GM23338 (cell line): ENCODE results near the gene TRPM1. TPM values are rescaled to one million over a fixed set of nuclear protein-coding genes. Genes with fewer than 3 reads are reported as not detected.

Source experiments
- ATAC-seq: fragments of 200-7000 bp; cut with Tn5 transposase; 3 replicates; pipeline ENCODE4 v1.9.1; 2020
- DNase-seq: peaks from one replicate; pipeline ENCODE4 v3.0.0-alpha.2; 2015; ENCODE audit warnings: low spot score
- H2AFZ ChIP-seq: fragments of 200-600 bp; sonication (generic); 2 replicates; pipeline ENCODE4 v1.8.0; 2016; ENCODE audit warnings: antibody characterized with exemption, mild to moderate bottlenecking, moderate library complexity
- H3F3A ChIP-seq: fragments of 200-600 bp; sonication (generic); replicated peaks from 2 replicates; pipeline ENCODE4 v1.8.0; 2017; ENCODE audit warnings: antibody characterized with exemption, mixed run types, low read depth
- H3K27ac ChIP-seq: fragments of 200-600 bp; sonication (generic); 2 replicates; pipeline ENCODE4 v1.6.1; 2016; ENCODE audit warnings: low read depth
- H3K27me3 ChIP-seq: fragments of 200-600 bp; sonication (generic); 2 replicates; pipeline ENCODE4 v1.8.0; 2016; ENCODE audit warnings: mild to moderate bottlenecking, mixed run types, moderate library complexity; ENCODE audit not compliant: insufficient read depth
- H3K36me3 ChIP-seq: fragments of 200-600 bp; sonication (generic); 2 replicates; pipeline ENCODE4 v1.8.0; 2016; ENCODE audit warnings: mild to moderate bottlenecking; ENCODE audit not compliant: insufficient read depth
- H3K4me1 ChIP-seq: fragments of 200-600 bp; sonication (generic); 2 replicates; pipeline ENCODE4 v1.8.0; 2016; ENCODE audit warnings: mild to moderate bottlenecking, moderate library complexity; ENCODE audit not compliant: insufficient read depth
- H3K4me2 ChIP-seq: fragments of 200-600 bp; sonication (generic); 2 replicates; pipeline ENCODE4 v1.7.1; 2017; ENCODE audit warnings: mixed run types
- H3K4me3 ChIP-seq: fragments of 200-600 bp; sonication (generic); 2 replicates; pipeline ENCODE4 v1.6.1; 2016; ENCODE audit warnings: mixed run types
- H3K79me2 ChIP-seq: fragments of 200-600 bp; sonication (generic); replicated peaks from 2 replicates; pipeline ENCODE4 v1.8.0; 2017; ENCODE audit warnings: mild to moderate bottlenecking; ENCODE audit not compliant: insufficient read depth
- H3K9me2 ChIP-seq: fragments of 200-600 bp; sonication (generic); 2 replicates; pipeline ENCODE4 v1.8.0; 2017; ENCODE audit not compliant: insufficient read depth
- H4K20me1 ChIP-seq: fragments of 200-600 bp; sonication (generic); replicated peaks from 2 replicates; pipeline ENCODE4 v1.8.0; 2017; ENCODE audit warnings: mild to moderate bottlenecking; ENCODE audit not compliant: insufficient read depth
- H3K27ac Mint-ChIP-seq: 2 replicates; pipeline ENCODE4 v1.8.0; 2020; ENCODE audit warnings: inconsistent platforms, mild to moderate bottlenecking, moderate library complexity, mixed read lengths
- H3K27me3 Mint-ChIP-seq: 3 replicates; pipeline ENCODE4 v1.8.0; 2022; ENCODE audit warnings: low read depth, mild to moderate bottlenecking, moderate library complexity, mixed read lengths, inconsistent platforms; ENCODE audit not compliant: insufficient read depth, poor library complexity
- H3K36me3 Mint-ChIP-seq: 3 replicates; pipeline ENCODE4 v1.8.0; 2021; ENCODE audit warnings: low read depth, mild to moderate bottlenecking, inconsistent platforms, moderate library complexity, mixed read lengths
- H3K4me1 Mint-ChIP-seq: 3 replicates; pipeline ENCODE4 v1.8.0; 2020; ENCODE audit warnings: mild to moderate bottlenecking, inconsistent platforms, mixed read lengths
- H3K4me3 Mint-ChIP-seq: 3 replicates; pipeline ENCODE4 v1.8.0; 2021; ENCODE audit warnings: moderate library complexity, mild to moderate bottlenecking, inconsistent platforms, mixed read lengths
- H3K9me3 Mint-ChIP-seq: 3 replicates; pipeline ENCODE4 v1.8.0; 2020; ENCODE audit warnings: moderate library complexity, mild to moderate bottlenecking, inconsistent platforms, mixed read lengths
- CREB1 ChIP-seq: fragments of 250-450 bp; sonication (Bioruptor Pico); IDR thresholded peaks from 2 replicates; pipeline ENCODE4 v1.5.0; 2020; ENCODE audit warnings: low read depth, mild to moderate bottlenecking, moderate library complexity
- ETS1 ChIP-seq: IDR thresholded peaks from 2 replicates; pipeline ENCODE4 v1.6.1; 2016; ENCODE audit warnings: antibody characterized with exemption
- EZH2 ChIP-seq: fragments of 200-600 bp; sonication (generic); IDR thresholded peaks from one replicate; pipeline ENCODE4 v1.8.0; 2017; ENCODE audit warnings: antibody characterized with exemption, mild to moderate bottlenecking, low read depth; ENCODE audit not compliant: unreplicated experiment
- EZH2phosphoT487 ChIP-seq: fragments of 200-600 bp; sonication (generic); IDR thresholded peaks from one replicate; pipeline ENCODE4 v1.8.1; 2018; ENCODE audit warnings: antibody characterized with exemption; ENCODE audit not compliant: unreplicated experiment
- JUNB ChIP-seq: IDR thresholded peaks from one replicate; pipeline ENCODE4 v1.6.1; 2016; ENCODE audit warnings: antibody characterized with exemption; ENCODE audit not compliant: unreplicated experiment
- NANOG ChIP-seq: IDR thresholded peaks from 2 replicates; pipeline ENCODE4 v1.6.1; 2016; ENCODE audit warnings: antibody characterized with exemption, borderline replicate concordance
- POLR2AphosphoS5 ChIP-seq: IDR thresholded peaks from 2 replicates; pipeline ENCODE4 v1.6.1; 2016; ENCODE audit warnings: antibody characterized with exemption, low read depth
- STAT1 ChIP-seq: IDR thresholded peaks from one replicate; pipeline ENCODE4 v1.6.1; 2016; ENCODE audit warnings: antibody characterized with exemption; ENCODE audit not compliant: unreplicated experiment
- ZNF114 ChIP-seq: fragments of 250-450 bp; sonication (Bioruptor Pico); IDR thresholded peaks from 2 replicates; pipeline ENCODE4 v1.5.0; 2020; ENCODE audit warnings: mild to moderate bottlenecking, moderate library complexity
- ZNF331 ChIP-seq: fragments of 250-450 bp; sonication (Bioruptor Pico); IDR thresholded peaks from 2 replicates; pipeline ENCODE4 v1.5.0; 2020; ENCODE audit warnings: low read depth, mild to moderate bottlenecking, moderate library complexity
- polyA plus RNA-seq: library from polyadenylated mRNA; unstranded; fragments of >200 nt; fragmentation: Nextera tagmentation; extraction: Ambion mirVana; gene quantifications from 2 replicates; pipeline ENCODE4 v1.2.1, GENCODE V29; 2016
- total RNA-seq: library from RNA; depleted of rRNA; stranded (reverse); fragments of >200 nt; shearing (Covaris generic); gene quantifications from 2 replicates; pipeline ENCODE4 v1.2.3, GENCODE V29; 2014
- TF ChIP-seq, protein P1 (sequence below): IDR thresholded peaks from one replicate; pipeline ENCODE4 v1.6.1; 2018; ENCODE audit warnings: antibody characterized with exemption; ENCODE audit not compliant: unreplicated experiment
- TF ChIP-seq, protein P2 (sequence below): fragments of 250-450 bp; sonication (Bioruptor Pico); IDR thresholded peaks from 2 replicates; pipeline ENCODE4 v1.5.0; 2020; ENCODE audit warnings: mild to moderate bottlenecking, moderate library complexity
- TF ChIP-seq, protein P3 (sequence below), 2 experiments: fragments of 200-600 bp in 1 of 2; sonication (generic) in 1 of 2; conservative IDR thresholded peaks; 2 replicates each; pipeline versions ENCODE4 v1.5.1 to v1.6.1; 2016 to 2017; ENCODE audit warnings: antibody characterized with exemption in 2 of 2, low read depth in 2 of 2, mild to moderate bottlenecking in 2 of 2, moderate library complexity in 1 of 2

TRPM1 gene
- total and polyA plus RNA-seq, 2 experiments from 2014 or later: 0.19 TPM; not detected in 1

DNA sequence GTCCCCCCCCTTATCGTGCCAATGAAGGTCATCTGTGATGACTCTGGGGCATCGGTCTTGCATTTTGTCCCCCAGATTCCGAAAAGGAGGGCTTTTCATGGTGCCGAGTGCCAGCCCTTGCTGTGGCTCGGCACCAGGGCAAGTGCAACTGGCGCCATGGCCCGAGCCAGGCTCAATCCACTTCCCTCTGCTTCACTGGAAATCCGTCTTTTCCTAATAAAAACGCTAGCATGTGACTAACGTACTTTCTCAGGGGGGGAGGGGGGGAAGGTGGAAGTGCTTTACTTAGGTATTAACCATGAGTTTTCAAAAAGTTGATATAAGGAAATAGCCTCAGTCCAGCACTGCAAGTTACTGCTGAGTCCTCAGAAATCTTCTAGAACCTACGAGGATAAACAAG, 20.5 kb downstream of the TRPM1 start:
- peaks cover 52% of the 10 kb centered on the region for H3K4me1 ChIP-seq
- no peaks in the 10 kb centered on the region for H3F3A ChIP-seq
- H3K27me3 Mint-ChIP-seq: peaks cover 7% of the 10 kb centered on the region
- H3K9me3 Mint-ChIP-seq: no peaks in the 10 kb centered on the region
- H3K4me1 Mint-ChIP-seq: peaks cover 59% of the 10 kb centered on the region
- no peak overlapping the region for H3K27ac ChIP-seq
- H4K20me1 ChIP-seq: no peaks in the 10 kb centered on the region
- DNase-seq (no peak), ATAC-seq (peak; percentile 6; the same call in 2 of the 3 replicates)
- 0 out of 2 replicates have a peak, but pooled peaks cover 2% of the 10 kb centered on the region for H3K9me2 ChIP-seq
- H3K4me3 Mint-ChIP-seq: no peak overlapping the region
- peak overlapping the region; percentile 96 for H2AFZ ChIP-seq
- peak overlapping the region; percentile 58 for H3K4me3 ChIP-seq
- H3K27ac Mint-ChIP-seq: no peak overlapping the region
- TF ChIP-seq, protein P1, sequence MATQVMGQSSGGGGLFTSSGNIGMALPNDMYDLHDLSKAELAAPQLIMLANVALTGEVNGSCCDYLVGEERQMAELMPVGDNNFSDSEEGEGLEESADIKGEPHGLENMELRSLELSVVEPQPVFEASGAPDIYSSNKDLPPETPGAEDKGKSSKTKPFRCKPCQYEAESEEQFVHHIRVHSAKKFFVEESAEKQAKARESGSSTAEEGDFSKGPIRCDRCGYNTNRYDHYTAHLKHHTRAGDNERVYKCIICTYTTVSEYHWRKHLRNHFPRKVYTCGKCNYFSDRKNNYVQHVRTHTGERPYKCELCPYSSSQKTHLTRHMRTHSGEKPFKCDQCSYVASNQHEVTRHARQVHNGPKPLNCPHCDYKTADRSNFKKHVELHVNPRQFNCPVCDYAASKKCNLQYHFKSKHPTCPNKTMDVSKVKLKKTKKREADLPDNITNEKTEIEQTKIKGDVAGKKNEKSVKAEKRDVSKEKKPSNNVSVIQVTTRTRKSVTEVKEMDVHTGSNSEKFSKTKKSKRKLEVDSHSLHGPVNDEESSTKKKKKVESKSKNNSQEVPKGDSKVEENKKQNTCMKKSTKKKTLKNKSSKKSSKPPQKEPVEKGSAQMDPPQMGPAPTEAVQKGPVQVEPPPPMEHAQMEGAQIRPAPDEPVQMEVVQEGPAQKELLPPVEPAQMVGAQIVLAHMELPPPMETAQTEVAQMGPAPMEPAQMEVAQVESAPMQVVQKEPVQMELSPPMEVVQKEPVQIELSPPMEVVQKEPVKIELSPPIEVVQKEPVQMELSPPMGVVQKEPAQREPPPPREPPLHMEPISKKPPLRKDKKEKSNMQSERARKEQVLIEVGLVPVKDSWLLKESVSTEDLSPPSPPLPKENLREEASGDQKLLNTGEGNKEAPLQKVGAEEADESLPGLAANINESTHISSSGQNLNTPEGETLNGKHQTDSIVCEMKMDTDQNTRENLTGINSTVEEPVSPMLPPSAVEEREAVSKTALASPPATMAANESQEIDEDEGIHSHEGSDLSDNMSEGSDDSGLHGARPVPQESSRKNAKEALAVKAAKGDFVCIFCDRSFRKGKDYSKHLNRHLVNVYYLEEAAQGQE: no peak
- TF ChIP-seq ZNF114 (CRISPR knock-in tag): no peak
- TF ChIP-seq, protein P2, sequence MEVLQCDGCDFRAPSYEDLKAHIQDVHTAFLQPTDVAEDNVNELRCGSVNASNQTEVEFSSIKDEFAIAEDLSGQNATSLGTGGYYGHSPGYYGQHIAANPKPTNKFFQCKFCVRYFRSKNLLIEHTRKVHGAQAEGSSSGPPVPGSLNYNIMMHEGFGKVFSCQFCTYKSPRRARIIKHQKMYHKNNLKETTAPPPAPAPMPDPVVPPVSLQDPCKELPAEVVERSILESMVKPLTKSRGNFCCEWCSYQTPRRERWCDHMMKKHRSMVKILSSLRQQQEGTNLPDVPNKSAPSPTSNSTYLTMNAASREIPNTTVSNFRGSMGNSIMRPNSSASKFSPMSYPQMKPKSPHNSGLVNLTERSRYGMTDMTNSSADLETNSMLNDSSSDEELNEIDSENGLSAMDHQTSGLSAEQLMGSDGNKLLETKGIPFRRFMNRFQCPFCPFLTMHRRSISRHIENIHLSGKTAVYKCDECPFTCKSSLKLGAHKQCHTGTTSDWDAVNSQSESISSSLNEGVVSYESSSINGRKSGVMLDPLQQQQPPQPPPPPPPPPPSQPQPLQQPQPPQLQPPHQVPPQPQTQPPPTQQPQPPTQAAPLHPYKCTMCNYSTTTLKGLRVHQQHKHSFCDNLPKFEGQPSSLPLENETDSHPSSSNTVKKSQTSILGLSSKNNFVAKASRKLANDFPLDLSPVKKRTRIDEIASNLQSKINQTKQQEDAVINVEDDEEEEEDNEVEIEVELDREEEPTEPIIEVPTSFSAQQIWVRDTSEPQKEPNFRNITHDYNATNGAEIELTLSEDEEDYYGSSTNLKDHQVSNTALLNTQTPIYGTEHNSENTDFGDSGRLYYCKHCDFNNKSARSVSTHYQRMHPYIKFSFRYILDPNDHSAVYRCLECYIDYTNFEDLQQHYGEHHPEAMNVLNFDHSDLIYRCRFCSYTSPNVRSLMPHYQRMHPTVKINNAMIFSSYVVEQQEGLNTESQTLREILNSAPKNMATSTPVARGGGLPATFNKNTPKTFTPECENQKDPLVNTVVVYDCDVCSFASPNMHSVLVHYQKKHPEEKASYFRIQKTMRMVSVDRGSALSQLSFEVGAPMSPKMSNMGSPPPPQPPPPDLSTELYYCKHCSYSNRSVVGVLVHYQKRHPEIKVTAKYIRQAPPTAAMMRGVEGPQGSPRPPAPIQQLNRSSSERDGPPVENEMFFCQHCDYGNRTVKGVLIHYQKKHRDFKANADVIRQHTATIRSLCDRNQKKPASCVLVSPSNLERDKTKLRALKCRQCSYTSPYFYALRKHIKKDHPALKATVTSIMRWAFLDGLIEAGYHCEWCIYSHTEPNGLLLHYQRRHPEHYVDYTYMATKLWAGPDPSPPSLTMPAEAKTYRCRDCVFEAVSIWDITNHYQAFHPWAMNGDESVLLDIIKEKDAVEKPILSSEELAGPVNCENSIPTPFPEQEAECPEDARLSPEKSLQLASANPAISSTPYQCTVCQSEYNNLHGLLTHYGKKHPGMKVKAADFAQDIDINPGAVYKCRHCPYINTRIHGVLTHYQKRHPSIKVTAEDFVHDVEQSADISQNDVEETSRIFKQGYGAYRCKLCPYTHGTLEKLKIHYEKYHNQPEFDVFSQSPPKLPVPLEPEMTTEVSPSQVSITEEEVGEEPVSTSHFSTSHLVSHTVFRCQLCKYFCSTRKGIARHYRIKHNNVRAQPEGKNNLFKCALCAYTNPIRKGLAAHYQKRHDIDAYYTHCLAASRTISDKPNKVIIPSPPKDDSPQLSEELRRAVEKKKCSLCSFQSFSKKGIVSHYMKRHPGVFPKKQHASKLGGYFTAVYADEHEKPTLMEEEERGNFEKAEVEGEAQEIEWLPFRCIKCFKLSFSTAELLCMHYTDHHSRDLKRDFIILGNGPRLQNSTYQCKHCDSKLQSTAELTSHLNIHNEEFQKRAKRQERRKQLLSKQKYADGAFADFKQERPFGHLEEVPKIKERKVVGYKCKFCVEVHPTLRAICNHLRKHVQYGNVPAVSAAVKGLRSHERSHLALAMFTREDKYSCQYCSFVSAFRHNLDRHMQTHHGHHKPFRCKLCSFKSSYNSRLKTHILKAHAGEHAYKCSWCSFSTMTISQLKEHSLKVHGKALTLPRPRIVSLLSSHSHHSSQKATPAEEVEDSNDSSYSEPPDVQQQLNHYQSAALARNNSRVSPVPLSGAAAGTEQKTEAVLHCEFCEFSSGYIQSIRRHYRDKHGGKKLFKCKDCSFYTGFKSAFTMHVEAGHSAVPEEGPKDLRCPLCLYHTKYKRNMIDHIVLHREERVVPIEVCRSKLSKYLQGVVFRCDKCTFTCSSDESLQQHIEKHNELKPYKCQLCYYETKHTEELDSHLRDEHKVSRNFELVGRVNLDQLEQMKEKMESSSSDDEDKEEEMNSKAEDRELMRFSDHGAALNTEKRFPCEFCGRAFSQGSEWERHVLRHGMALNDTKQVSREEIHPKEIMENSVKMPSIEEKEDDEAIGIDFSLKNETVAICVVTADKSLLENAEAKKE: no peak
- TF ChIP-seq POLR2AphosphoS5: no peak
- no peak for TF ChIP-seq CREB1
- no peak for TF ChIP-seq EZH2phosphoT487
- TF ChIP-seq JUNB: no peak
- no peak for TF ChIP-seq ZNF331 (CRISPR knock-in tag)
- no peak for TF ChIP-seq EZH2
- TF ChIP-seq STAT1: no peak
- TF ChIP-seq NANOG: no peak
- TF ChIP-seq, protein P3, sequence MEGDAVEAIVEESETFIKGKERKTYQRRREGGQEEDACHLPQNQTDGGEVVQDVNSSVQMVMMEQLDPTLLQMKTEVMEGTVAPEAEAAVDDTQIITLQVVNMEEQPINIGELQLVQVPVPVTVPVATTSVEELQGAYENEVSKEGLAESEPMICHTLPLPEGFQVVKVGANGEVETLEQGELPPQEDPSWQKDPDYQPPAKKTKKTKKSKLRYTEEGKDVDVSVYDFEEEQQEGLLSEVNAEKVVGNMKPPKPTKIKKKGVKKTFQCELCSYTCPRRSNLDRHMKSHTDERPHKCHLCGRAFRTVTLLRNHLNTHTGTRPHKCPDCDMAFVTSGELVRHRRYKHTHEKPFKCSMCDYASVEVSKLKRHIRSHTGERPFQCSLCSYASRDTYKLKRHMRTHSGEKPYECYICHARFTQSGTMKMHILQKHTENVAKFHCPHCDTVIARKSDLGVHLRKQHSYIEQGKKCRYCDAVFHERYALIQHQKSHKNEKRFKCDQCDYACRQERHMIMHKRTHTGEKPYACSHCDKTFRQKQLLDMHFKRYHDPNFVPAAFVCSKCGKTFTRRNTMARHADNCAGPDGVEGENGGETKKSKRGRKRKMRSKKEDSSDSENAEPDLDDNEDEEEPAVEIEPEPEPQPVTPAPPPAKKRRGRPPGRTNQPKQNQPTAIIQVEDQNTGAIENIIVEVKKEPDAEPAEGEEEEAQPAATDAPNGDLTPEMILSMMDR (conservative IDR thresholded peaks at IDR 0.05; ENCODE audit: low read depth in 2 of 2): no peak
- TF ChIP-seq ETS1: no peak
- H3K36me3 ChIP-seq: no peaks in the 10 kb centered on the region
- no peaks in the 10 kb centered on the region for H3K79me2 ChIP-seq
- no peaks in the 10 kb centered on the region for H3K36me3 Mint-ChIP-seq
- no peaks in the 10 kb centered on the region for H3K27me3 ChIP-seq
- peak overlapping the region; percentile 79 for H3K4me2 ChIP-seq
